Esophagus muscularis mucosa (tissue), 4 donors: ENCODE results near the gene NOX4. TPM values are rescaled to one million over a fixed set of nuclear protein-coding genes. Genes with fewer than 3 reads are reported as not detected.
"Not testable (repeated sequence)": the region's sequence is repeated elsewhere in the genome, so short reads cannot be mapped to it uniquely, and the experiment has no call there.

Experiments
- DNase-seq: peaks from one replicate; pipeline ENCODE4 v3.0.0-alpha.2; 2017; ENCODE audit errors: extremely low spot score
- H3K27ac ChIP-seq, 4 donors: fragments of 200-600 bp; sonication (generic); replicated peaks in 1 of 4; 1 replicate in 3 of 4; 2 replicates in 1 of 4; pipeline ENCODE4 v1.5.1; 2016 to 2019; ENCODE audit warnings: mild to moderate bottlenecking in 1 of 4
- H3K27me3 ChIP-seq, 4 donors: fragments of 200-600 bp; sonication (generic); one replicate each; pipeline versions ENCODE4 v1.5.1 to v1.6.0; 2016 to 2019
- H3K36me3 ChIP-seq, 4 donors: fragments of 200-600 bp; sonication (generic); one replicate each; pipeline ENCODE4 v1.5.1; 2016 to 2019
- H3K4me1 ChIP-seq, 4 donors: fragments of 200-600 bp; sonication (generic); one replicate each; pipeline ENCODE4 v1.5.1; 2016 to 2019
- H3K4me3 ChIP-seq, 4 donors: fragments of 200-600 bp; sonication (generic); 1 replicate in 2 of 4; 2 replicates in 2 of 4; pipeline ENCODE4 v1.5.1; 2016 to 2019; ENCODE audit warnings: mild to moderate bottlenecking in 4 of 4, moderate library complexity in 1 of 4
- H3K9me3 ChIP-seq, 4 donors: fragments of 200-600 bp; sonication (generic); 1 replicate in 3 of 4; 2 replicates in 1 of 4; pipeline ENCODE4 v1.5.1; 2016 to 2019
- EP300 ChIP-seq: sonication (generic); formaldehyde crosslinking; IDR thresholded peaks from one replicate; pipeline ENCODE4 v1.6.1; 2017; ENCODE audit warnings: antibody characterized with exemption
- POLR2A ChIP-seq: fragments of 450-650 bp; IDR thresholded peaks from one replicate; pipeline ENCODE4 v1.6.1; 2017; ENCODE audit warnings: antibody characterized with exemption, moderate library complexity, mild to moderate bottlenecking, low read depth
- POLR2AphosphoS5 ChIP-seq, 2 donors: sonication (generic); formaldehyde crosslinking; IDR thresholded peaks; one replicate each; pipeline ENCODE4 v1.6.1; 2017; ENCODE audit warnings: antibody characterized with exemption in 2 of 2
- WGBS: methylation state at CpG from one replicate; pipeline ENCODE4 v1.1.5; 2018; 5-methylcytosine and 5-hydroxymethylcytosine counted together
- intact Hi-C: fragments of 100-400 bp; cut with DNase I; formaldehyde crosslinking; loops from one replicate; pipeline ENCODE4 v1.15.1; 2023
- total RNA-seq, 4 donors: library from RNA; depleted of rRNA; stranded (reverse); fragments of >200 nt; gene quantifications; one replicate each; pipeline versions ENCODE4 v1.1.0 to v1.2.1, GENCODE V29; 2016
- TF ChIP-seq, protein P1 (sequence below), 3 experiments: fragments of 200-600 bp in 2 of 3; fragments of 450-650 bp in 1 of 3; sonication (generic) in 2 of 3; IDR thresholded peaks; one replicate each; pipeline ENCODE4 v1.5.1; 2017 to 2019; ENCODE audit warnings: antibody characterized with exemption in 3 of 3, mild to moderate bottlenecking in 2 of 3, moderate library complexity in 1 of 3

NOX4 gene
- total RNA-seq, 4 donors from 2014 or later, result 3.3 to 6.1 (median 4.0) TPM

DNA sequence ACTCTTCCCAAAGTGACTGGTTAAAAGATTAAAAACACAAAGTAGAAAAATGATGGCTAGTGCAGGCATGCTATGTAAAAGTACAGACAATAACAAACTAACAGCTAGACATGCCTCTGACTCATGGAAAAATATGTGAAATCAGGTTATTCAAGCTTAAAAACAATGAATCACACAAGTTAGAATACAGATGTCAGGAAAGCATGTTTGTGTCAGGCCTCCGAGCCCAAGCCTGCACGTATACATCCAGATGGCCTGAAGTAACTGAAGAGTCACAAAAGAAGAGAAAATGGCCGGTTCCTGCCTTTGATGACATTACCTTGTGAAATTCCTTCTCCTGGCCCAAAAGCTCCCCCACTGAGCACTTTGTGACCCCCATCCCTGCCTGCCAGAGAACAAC is 110.1 kb downstream of the NOX4 start:
- H3K36me3 ChIP-seq, result no peaks in the 10 kb centered on the region
- H3K27ac ChIP-seq, result peak overlapping the region in 1 of 4 donors; percentile 38
- DNase-seq, result no peak
- TF ChIP-seq, protein P1, sequence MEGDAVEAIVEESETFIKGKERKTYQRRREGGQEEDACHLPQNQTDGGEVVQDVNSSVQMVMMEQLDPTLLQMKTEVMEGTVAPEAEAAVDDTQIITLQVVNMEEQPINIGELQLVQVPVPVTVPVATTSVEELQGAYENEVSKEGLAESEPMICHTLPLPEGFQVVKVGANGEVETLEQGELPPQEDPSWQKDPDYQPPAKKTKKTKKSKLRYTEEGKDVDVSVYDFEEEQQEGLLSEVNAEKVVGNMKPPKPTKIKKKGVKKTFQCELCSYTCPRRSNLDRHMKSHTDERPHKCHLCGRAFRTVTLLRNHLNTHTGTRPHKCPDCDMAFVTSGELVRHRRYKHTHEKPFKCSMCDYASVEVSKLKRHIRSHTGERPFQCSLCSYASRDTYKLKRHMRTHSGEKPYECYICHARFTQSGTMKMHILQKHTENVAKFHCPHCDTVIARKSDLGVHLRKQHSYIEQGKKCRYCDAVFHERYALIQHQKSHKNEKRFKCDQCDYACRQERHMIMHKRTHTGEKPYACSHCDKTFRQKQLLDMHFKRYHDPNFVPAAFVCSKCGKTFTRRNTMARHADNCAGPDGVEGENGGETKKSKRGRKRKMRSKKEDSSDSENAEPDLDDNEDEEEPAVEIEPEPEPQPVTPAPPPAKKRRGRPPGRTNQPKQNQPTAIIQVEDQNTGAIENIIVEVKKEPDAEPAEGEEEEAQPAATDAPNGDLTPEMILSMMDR (IDR thresholded peaks at IDR 0.05), result no peak
- TF ChIP-seq EP300, result no peak
- TF ChIP-seq POLR2A, result no peak
- TF ChIP-seq POLR2AphosphoS5 (IDR thresholded peaks at IDR 0.05), result no peak
- peaks cover 0 to 9% (median 6%) of the 10 kb centered on the region in 4 donors for H3K4me1 ChIP-seq
- WGBS, result 51% methylated on average over 3 of the region's 3 CpGs
- no peak overlapping the region for H3K4me3 ChIP-seq
- peaks cover 0 to 13% (median 4%) of the 10 kb centered on the region in 4 donors for H3K9me3 ChIP-seq
- H3K27me3 ChIP-seq, result no peaks in the 10 kb centered on the region
- intact Hi-C loops, result no loop called here

DNA sequence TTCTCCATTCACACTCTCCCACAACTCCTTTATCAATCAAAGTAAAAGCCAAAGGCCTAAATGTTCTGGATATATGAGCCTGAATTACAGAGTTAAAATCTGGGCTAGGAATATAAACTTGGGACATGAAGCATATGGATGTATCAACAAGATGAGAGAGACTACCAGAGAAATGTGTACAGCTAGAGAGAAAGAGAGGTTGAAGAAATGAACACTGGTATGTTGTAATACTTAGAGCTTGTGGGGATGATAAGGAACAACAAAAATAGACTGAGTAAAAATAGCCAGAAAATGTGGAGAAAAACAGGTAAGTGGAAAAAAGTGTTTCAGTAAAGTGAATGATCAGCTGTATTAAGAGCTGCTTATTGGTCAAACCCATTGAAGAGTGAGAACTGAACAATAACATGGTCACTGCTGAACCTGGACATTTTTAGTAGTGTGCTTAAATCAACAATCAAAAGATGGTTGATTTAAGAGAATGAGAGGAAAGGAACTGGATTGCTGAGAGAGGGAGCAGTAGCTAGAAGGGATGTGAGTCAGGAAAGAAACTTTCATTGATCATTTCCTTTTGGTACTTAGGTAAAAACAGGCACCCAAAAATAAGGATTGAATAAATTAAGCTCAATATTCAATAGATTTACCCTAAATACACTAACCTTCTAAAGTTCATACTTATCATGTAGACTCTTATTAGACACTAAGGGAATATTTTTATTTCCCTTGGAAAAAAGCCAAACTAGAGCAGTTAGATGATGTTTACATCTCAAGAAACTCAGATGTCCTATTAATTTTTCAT is 111.0 kb downstream of the NOX4 start:
- H3K36me3 ChIP-seq, H3K4me1 ChIP-seq, DNase-seq, H3K27me3 ChIP-seq, H3K9me3 ChIP-seq, H3K4me3 ChIP-seq, intact Hi-C loops: not testable (repeated sequence)
- H3K27ac ChIP-seq, result peak overlapping the region in 1 of 4 donors; percentile 34

DNA sequence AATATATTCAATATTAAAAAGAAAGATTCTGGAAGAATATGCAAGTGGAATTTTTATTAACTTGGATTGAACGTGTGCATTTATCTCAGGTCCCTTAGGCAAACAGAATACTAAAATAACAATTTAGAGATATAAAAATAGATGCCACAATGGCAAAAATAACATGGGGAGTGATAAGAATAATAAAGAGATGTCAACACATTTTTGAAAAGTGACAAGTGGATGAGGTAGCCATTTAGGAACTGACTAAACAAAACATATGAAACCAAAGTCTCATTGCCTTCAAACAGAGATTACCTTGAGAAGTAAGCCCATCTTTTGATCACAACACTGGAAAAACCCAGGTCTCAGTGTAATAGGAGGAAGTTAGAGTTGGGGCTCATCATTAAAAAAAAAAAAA is 112.2 kb downstream of the NOX4 start:
- WGBS, result 77% methylated on average over 1 of the region's 1 CpG
- H3K27me3 ChIP-seq, H3K27ac ChIP-seq, intact Hi-C loops, H3K4me1 ChIP-seq, H3K36me3 ChIP-seq, DNase-seq, H3K4me3 ChIP-seq, H3K9me3 ChIP-seq: not testable (repeated sequence)

DNA sequence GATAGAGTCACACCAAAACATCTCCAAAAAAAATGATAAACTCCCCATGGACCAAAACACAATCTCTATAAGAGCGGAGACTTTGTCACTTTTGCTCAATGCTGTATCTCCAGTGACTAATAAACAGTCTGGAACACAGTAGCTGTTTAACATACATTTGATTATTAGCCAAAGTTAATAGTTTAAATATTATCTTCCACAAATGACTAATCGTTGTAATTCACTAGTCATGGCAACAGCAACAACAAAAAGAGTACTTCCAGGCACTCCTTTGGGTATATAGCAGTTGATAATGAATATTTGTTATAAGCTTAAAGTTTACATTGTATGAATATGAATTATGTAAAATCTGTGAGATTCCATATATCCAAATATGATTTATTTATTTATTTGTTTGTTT is 121.8 kb downstream of the NOX4 start:
- H3K4me1 ChIP-seq, H3K36me3 ChIP-seq, DNase-seq, intact Hi-C loops, H3K9me3 ChIP-seq, H3K4me3 ChIP-seq, H3K27ac ChIP-seq, H3K27me3 ChIP-seq: not testable (repeated sequence)
- 76% methylated on average over 2 of the region's 2 CpGs for WGBS

DNA sequence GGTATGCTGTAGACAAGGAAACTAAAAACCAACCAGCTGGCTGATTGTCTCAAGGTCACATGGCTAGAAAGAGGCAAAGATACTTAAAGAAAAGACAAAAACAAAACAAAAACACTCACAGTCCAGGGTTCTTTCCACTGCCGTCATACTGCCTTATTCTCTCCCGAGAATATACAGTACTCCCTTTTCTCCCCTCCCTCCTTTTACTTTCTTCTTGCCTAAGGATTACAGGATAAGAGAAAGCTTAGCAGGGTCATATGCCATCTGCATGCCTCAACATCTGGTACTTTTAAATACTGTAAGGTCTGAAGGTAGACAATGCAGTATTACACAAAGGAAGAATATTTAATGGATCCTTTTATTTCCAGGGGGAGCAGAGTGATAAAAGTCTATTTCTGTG is 126.3 kb downstream of the NOX4 start:
- intact Hi-C loops, H3K4me1 ChIP-seq, H3K27ac ChIP-seq, H3K9me3 ChIP-seq, H3K27me3 ChIP-seq, H3K4me3 ChIP-seq, DNase-seq, H3K36me3 ChIP-seq: not testable (repeated sequence)
- WGBS, result 69% methylated on average over 2 of the region's 2 CpGs

DNA sequence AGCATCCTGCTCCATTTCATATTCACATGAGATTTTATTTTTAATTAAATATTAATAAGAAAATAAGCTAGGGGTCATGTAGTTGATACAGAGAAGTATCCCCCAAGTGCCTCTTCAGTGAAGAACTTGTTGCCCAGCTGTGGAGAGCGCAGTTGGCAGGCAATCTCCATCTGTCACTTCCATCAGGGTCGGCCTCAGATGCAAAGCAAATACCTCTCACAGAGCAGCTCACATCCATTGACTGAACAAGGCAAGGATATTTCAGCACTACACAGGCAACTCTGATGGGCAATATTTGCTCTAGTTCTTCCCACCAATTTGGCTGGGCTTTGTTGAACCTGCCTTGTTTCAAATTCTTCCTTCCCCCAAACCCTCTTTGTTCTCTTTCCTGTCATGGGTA is 129.4 kb downstream of the NOX4 start:
- H3K4me3 ChIP-seq, result no peak overlapping the region
- H3K27ac ChIP-seq, result no peak overlapping the region
- H3K36me3 ChIP-seq, result no peaks in the 10 kb centered on the region
- 96% methylated on average over 2 of the region's 2 CpGs for WGBS
- DNase-seq, result no peak
- no peaks in the 10 kb centered on the region for H3K27me3 ChIP-seq
- TF ChIP-seq POLR2A (no peak), EP300 (no peak), POLR2AphosphoS5 (IDR thresholded peaks at IDR 0.05) (no peak)
- TF ChIP-seq, protein P1 (IDR thresholded peaks at IDR 0.05), result no peak
- intact Hi-C loops, result no loop called here
- H3K9me3 ChIP-seq, result no peaks in the 10 kb centered on the region
- H3K4me1 ChIP-seq, result no peaks in the 10 kb centered on the region

DNA sequence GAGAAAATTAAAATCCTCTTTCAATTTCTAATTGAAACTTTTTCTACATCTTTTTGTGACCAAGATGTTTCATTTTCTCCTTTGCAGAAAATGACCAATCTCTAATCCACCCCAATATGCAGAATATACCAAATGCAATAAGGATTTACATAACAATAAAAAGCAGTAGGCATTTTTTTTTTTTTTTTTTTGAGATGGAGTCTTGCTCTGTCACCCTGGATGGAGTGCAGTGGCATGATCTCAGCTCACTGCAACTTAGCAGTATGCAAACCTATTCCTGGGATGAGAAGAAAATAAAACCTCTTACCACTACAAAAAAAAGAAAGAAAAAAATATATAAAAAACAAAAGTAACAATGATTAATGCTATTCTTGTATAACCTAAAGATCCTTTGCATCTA is 132.0 kb downstream of the NOX4 start:
- H3K4me3 ChIP-seq, DNase-seq, H3K27me3 ChIP-seq, H3K4me1 ChIP-seq, H3K9me3 ChIP-seq, intact Hi-C loops, H3K27ac ChIP-seq, H3K36me3 ChIP-seq: not testable (repeated sequence)
